Left lobe of liver (tissue), 2 donors: ENCODE data around the gene EFCAB7. TPM values are rescaled to one million over a fixed set of nuclear protein-coding genes. Genes with fewer than 3 reads are reported as not detected.
"Not testable (repeated sequence)": the region's sequence is repeated elsewhere in the genome, so short reads cannot be mapped to it uniquely, and the experiment has no call there.

ENCODE experiments used
- ATAC-seq: fragments of 200-7000 bp; cut with Tn5 transposase; one replicate; pipeline ENCODE4 v1.9.1; 2020; ENCODE audit warnings: mild to moderate bottlenecking, moderate library complexity
- DNase-seq: peaks from one replicate; pipeline ENCODE4 v3.0.0-alpha.2; 2020; ENCODE audit warnings: low spot score
- total RNA-seq: library from RNA; stranded (reverse); gene quantifications from one replicate; pipeline ENCODE4 v1.2.1, GENCODE V29; 2021
- donor health status: DM: no; HTN: no; CAD: no; lungs with moderate emphysema.
- donor health status: DM: no; HTN: yes; CAD: no.

Gene EFCAB7
- total RNA-seq, 1 donor from 2014 or later = 0.91 TPM

DNA sequence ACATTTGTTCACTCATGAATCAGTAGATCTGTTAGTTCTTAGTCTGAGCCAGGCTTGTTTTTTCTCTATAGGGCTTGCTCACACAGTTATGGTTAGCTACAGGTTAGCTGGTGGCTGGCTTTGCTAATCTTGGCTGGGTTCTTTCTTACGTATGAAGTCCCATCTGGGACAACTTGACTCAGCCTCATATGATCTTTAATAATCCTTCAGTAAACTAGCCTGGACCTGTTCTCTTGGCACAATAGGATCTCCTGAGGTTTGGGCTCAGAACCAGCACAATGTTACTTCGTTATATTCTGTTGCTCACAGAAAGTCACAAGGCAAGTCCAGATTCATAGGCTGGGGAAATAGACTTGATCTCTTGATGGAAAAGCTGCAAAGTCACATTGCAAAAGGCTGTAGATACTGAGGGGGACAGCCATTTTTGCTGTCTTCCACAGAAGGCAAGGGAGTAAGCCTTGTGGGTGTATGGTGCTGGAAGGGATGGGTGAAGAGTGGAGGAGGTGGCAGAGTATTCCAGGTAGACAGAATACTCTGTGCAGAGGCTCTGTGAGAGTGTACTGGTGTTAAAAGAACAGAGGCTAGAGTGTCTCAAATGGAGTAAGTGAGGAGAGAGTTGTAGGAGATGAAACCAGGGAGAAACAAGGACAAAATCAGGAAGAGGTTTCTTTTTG lies 24.4 kb downstream of the EFCAB7 start:
- DNase-seq (no peak), ATAC-seq (no peak)

DNA sequence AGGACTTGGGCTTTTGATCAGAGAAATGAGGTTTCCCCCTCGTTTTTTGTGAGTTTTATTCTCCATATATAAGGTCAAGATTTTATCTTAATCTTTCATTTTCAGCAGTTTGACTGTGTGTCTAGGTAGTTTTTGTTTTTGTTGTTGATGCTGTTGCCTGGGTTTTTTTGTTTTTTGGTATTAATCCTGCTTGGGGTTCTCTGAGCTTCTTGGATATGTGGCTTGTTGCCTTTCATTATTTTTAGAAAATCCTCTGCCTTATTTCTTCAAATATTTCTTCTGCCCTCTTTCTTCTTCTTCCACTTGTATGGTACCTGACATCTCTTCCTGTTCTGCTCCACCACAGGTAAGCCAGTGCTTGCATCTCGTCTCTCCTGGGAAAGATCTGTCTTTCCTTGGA lies 25.0 kb downstream of the EFCAB7 start:
- DNase-seq (no peak), ATAC-seq (no peak)

DNA sequence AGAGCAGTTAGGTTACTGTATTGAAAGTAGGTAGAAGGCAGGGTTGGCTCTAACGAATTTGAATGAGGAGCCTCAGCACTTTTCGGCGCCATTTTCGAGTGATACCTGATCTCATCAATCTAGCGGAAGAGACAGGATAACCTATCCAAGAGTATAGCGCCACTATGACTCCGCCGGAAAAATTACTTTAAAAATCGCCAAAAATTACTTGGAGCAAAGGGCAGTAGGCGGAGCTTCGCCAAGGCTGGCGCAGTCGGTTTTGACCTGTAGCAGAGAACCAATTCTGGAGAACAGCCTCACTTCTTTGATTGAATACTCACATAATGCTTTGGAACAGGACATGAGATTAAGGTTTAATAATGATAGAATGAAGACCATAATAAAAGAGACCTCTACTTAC lies 25.6 kb downstream of the EFCAB7 start:
- no peak for ATAC-seq
- DNase-seq = no peak

DNA sequence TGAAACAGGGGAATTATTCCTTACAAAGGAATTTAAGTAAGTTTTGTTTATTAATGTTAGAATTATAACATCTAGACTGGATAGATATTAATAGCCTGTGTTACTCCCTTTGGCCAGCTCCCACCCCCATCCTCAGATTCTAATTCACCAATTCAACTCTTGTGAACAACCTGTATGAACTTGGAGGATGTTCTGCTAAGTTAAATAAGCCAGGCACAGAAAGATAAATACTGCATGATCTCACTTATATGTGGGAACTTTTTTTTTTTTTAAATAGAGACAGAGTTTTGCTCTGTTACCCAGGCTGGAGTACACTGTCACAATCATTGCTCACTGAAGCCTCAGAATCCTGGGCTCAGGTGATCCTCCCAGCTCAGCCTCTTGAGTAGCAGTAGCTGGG lies 32.2 kb downstream of the EFCAB7 start:
- DNase-seq (no peak), ATAC-seq (no peak)

DNA sequence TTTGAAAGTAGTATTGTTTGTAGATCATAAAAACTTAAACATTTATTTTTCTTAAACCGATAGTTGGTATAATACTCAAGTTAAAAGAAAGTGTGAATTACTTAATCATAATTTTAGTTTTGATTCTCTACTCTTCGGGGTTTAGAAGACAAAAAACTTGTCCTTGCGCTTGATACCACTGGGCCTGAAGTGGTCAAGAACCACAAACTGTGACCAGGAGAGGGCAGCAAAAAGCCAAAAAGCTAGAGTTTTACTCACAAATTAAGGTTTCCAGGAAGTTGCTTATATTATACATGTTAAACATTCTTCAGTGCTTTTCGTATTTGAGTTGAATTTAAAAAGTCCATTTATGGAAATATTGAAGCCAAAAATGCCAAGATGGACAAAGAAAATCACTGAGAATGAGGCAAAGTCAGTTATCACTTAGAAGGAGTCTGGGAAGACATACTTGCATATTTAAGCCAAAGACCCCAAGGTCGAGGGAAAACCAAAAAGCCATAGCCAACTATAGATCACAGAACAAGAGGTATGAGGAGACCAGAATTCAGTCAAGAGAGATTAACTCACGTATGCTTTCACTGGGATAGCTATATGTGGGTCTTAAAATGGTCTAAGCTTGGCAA lies 34.2 kb downstream of the EFCAB7 start:
- no peak for DNase-seq
- ATAC-seq = peak; percentile 74

DNA sequence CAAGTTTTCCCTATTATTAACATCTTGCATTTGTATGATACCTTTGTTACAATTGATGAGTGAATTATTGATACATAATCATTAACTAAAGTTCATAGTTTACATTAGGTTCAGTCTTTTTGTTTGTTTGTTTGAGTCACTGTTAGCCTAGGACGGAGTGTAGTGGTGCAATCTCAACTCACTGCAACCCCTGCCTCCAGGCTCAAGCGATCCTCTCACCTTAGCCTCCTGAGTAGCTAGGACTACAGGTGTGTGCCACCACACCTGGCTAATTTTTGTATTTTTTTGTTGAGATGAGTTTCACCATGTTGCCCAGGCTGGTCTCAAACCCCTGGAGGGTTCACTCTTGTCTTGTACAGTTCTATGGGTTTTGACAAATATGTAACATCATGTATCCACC lies 36.0 kb downstream of the EFCAB7 start:
- DNase-seq = no peak
- ATAC-seq = no peak

DNA sequence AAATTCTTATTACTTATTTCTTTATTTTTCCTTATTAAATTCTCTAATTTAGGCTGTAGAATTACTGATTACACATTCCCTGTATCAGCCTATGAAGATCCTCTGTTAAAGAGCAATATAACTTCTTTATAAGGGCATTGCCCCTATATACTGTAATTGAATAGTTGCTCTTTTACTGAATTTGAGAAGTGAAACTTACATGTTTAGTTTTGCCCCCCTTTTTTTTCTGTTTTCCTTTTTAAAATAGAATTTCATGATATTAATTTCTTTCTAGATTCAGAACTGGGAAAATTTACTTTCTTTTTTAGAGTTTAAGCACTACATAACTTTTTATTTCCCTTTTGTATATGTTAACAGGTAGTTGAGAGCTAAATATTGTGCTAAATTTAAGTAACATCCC lies 40.4 kb downstream of the EFCAB7 start:
- ATAC-seq (no peak), DNase-seq (no peak)

DNA sequence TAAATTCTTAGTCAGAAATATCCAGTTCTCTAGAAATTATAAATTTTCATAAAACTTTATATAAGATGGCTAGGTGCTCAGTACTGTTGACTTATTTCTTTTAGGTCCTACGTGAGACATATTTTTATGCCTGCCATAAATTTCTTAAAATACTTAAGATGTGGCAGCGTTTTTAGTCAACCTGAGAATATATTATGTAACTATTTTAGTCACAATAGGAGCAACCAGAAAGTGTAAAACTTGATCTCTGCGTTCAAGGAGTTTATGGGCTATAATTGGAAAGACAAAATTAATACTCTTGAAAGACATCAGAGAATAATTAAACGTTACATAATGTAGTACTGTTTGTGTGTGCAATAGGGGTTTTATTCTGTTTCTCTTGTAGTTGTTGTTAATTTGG lies 45.7 kb downstream of the EFCAB7 start:
- DNase-seq (no peak), ATAC-seq (no peak)

DNA sequence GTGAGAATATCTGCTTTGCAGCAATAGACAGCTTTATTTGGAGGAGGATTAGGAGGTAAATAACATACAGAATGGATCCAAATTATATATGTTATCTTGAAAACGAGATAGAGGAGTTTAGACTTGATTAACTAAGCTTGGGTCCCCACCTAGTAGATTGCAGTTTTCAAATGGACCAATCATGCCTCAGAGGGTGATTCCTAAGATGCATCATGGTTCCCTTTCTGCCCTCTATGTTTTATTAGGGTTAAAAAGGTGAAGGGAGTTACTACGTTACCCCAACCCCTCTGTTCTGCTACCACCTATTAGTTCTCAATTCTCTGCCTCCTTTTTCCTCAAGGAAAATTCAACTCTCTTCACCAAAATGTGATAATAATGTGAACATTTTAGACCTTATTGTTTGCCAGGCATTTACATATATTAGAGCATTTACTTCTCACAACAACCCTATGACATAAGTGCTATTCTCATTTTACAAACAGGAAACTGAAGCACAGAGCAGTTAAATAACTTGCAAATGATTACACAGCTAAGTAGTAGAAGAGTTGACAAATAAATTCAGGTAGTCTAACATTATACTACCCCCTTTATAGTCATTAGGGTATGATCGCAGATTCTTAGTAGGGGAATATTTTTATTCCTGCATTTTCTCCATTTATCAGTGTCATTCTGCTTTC lies 46.5 kb downstream of the EFCAB7 start:
- DNase-seq (no peak), ATAC-seq (no peak)

DNA sequence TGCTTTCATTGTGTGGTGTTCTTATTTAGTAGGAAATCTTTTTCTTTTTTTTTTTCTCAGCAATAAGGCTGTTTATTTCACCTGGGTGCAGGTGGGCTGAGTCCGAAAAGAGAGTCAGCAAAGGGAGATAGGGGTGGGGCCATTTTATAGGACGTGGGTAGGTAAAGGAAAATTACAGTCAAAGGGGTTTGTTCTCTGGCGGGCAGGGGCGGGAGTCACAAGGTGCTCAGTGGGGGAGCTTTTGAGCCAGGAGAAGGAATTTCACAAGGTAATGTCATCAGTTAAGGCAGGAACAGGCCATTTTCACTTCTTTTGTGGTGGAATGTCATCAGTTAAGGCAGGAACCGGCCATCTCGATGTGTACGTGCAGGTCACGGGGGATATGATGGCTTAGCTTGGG lies 49.4 kb downstream of the EFCAB7 start:
- ATAC-seq = not testable (repeated sequence)

DNA sequence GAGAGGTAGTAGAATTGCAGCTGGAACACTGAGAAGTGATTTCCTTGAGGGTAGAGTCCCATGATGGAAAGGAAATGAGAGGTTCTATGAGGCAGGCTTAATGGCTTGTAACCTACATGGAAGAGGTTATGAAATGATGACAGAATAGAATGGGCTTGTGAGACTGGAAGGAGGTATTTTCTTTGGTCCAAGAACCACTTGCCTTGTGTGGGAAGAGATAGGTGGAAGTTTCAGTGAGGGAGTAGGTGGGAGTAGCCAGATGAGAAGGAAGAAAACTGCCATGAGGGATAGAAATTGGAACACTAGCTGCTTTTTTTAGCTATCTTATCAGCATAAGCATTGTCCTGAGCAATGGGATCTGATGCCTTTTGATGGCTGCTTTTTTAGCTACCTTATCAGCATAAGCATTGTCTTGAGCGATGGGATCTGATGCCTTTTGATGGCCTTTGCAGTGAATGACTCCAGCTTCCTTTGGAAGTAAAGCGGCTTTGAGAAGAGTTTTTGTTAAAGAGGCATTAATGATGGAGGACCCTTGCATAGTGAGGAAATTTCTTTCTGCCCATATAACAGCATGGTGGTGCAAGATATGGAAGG lies 51.0 kb downstream of the EFCAB7 start:
- not testable (repeated sequence) for DNase-seq, ATAC-seq

More for the DNA sequence above, 49.4 kb downstream of the EFCAB7 start:
- not testable (repeated sequence) for DNase-seq

DNA sequence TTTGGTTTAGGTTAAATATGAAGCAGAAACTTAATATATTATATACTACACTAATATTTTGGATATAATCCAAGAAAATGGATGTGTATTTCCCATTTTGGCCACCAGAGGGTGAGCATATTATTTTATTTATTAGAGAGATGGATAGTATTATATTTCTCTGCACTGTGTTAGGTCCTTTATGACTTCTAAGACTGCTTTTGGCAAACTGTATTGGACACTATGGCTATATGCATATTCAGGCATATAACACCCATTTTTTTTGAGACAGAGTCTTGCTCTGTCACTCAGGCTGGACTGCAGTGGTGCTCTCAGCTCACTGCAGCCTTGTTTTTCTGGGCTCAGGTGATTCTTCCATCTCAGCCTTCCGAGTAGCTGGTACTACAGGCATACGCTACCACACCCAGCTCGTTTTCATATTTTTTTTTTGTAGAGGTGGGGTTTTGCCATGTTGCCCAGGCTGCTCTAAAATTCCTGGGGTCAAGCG lies 52.1 kb downstream of the EFCAB7 start:
- ATAC-seq (peak; percentile 79), DNase-seq (no peak)

DNA sequence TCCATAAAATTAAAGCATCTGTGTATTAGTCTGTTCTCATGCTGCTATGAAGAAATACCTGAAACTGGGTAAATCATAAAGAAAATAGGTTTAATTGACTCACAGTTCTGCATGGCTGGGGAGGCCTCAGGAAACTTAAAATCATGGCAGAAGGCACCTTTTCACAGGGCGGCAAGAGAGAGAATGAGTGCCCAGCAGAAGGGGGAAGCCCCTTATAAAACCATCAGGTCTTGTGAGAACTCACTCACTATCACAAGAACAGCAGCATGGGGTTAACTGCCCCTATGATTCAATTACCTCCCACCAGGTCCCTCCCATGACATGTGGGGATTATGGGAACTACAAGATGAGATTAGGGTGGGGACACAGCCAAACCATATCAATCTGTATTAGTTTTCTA lies 63.0 kb downstream of the EFCAB7 start:
- ATAC-seq, DNase-seq: not testable (repeated sequence)

DNA sequence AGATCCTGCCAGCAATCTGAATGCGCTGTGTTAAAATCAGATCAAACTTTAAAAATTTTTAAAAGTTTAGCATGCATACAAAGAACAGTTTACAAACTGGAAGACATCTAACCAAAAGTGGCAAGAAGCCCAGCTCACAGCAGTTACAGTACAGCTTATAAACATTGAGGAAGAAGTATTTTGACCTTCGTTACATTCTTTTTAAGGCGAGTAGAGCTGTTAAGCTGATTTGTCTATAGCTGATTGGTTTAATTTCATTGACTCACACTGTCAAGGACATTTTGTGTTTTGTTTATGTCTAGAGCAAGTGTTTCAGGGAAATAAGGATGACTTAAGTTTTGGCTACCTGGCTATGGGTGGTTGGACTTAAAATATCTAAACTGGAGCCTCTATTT lies 66.8 kb downstream of the EFCAB7 start:
- ATAC-seq (no peak), DNase-seq (no peak)

DNA sequence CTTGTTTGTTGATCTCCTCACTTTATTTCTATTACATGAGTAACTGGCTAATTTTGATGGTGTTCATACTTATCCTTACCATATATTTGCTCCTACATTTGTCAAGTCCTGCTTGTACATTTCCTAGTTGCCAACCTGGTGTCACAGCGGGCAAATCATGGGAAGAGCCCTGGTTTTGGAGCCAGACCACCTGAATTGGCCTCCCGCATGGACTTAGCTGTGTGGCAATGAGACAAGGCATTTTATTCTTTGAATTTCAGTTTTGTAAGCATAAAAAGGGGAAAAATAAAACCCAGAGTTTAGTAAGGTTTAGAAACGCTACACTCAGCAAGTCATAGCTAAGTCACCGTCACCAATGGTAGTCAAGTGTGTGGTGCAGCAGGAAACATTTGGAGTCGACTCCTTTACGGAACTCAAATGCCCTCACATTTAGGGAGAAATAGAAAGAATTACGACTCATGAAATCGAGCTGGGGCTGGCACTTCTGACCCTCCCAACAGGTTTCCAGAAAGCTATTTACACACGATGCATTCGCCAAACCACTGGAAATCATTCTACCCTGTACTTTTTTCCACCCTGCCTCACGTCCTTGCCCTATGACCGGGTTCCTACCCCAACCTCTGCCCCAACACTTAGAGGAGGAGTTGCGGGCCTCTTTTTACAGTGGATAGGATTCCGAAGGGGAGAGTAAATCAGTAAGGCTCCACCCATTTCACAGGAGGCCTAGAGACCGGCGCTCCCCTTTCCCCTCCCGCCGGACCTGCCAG lies 69.4 kb downstream of the EFCAB7 start:
- ATAC-seq = no peak
- peak; percentile 93 for DNase-seq

DNA sequence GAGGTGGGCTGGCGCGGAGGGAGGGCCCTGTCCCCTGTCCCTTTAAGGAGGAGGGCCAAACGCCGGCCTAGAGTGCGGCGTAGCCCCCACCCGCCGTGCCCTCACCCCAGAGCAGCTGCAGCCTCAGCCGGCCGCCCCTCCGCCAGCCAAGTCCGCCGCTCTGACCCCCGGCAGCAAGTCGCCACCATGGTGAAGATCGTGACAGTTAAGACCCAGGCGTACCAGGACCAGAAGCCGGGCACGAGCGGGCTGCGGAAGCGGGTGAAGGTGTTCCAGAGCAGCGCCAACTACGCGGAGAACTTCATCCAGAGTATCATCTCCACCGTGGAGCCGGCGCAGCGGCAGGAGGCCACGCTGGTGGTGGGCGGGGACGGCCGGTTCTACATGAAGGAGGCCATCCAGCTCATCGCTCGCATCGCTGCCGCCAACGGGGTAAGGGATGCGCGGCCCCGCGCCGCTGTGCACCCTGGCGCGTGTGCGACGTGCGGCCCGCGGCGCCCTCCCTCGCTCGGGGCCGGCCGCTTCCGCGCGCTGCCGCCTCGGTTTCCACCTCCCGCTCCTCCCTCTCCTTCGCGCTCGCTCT lies 70.1 kb downstream of the EFCAB7 start, which contains the start of gene PGM1:
PGM1 (plus strand) TSS at position 109 of the 583 bp plus-strand sequence; CDS start at position 187, 78 bp downstream.
- ATAC-seq (peak; percentile 82), DNase-seq (no peak)

DNA sequence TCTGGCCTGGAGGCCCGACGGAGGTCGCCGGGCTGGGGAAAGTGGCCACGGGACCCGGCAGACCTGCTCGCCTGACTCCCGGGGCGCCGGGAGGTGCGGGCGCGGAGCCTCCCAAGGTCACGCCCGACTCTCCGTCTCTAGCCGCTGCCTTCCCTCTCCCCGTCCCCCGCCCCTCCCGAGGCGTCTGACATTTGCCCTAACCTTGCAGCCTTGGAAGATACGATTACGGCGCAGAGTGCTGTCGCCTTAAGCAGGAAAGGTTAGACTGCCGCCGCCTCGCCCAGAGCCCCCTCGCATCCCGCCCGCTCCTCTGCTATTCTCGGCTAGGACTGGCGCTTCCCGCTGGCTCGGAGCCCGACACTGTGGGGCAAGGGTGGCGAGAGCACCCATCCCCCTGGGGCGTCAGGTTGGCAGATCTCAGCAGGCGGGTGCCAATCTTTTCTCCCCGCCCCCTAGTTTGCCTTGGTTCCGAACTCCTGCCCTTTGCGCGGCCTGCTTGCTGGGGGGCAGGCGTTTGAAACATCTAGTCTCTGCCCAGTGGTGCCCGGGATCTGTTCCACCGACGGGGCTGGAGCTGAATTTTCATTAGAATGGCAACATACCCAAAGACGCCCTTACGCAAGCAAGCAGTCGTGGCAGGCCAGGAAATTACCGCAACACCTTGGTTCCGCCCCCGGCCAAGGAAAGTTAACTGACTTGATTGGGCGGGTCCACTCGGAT lies 70.7 kb downstream of the EFCAB7 start:
- DNase-seq (peak; percentile 97), ATAC-seq (peak; percentile 70)

DNA sequence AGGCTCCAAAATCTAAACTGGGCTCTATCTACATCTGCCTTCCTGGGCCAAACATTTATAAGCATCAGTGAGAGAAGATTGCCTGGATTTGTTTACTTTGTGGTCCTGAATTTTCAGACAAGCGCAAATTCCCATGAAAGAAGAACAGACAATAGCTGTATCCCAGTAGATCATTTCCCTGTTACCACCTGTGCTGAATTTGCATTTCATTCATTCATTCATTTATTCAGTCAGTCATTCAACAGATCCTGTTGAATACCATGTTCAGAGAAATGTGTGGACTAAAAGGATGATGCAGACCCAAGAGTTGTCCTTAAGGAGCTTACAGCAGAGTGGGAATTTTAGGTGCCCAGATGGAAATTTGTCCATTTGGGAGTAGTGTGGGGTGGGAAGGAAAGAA lies 72.1 kb downstream of the EFCAB7 start:
- DNase-seq (no peak), ATAC-seq (no peak)

DNA sequence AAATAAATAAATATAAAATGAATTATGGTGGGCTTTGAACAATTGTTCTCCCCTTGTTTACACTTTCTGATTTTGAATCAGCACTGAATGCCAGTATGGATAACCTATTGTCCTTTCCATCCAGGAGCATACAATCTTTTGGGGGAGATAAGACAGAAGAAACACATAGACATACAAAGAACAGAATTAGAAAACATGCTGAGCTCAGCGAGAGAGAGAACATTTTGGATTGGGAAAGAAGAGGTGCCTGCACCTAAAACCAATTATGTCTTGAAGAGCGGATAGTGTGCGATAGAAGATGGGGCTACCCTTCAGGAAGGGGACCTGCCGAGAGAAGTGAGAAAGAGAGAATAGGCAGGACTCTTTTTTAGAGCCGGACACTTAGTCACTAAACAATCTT lies 76.5 kb downstream of the EFCAB7 start:
- no peak for DNase-seq
- ATAC-seq = no peak

DNA sequence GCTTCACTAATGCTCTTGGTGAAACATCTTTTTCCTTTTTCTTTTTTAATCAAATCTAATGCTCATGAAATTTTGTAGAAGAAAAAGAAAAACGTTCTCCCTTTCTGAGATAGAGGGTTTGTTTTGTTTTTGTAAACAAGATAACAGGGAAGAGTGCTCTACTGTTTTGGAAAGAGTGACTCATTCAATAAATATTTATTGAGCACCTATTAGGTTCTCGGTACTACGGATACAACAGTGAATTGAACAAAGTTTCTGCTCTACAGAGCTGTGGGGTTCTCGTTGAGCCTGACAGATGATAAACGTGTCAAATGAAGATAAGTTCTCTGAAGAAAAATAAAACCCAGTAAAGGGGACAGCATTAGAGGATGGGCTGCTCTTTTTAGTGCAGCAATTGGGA lies 76.9 kb downstream of the EFCAB7 start:
- peak; percentile 33 for ATAC-seq
- DNase-seq = no peak
